ENCODE results near the gene VDAC1.
"Not testable (repeated sequence)": the region's sequence is repeated elsewhere in the genome, so short reads cannot be mapped to it uniquely, and the experiment has no call there.

The VDAC1 gene

GRCh38 chr5:133938039-133938821 is 66.5 kb downstream of the VDAC1 start:
- DNase-seq: peak; percentile 9

DNA sequence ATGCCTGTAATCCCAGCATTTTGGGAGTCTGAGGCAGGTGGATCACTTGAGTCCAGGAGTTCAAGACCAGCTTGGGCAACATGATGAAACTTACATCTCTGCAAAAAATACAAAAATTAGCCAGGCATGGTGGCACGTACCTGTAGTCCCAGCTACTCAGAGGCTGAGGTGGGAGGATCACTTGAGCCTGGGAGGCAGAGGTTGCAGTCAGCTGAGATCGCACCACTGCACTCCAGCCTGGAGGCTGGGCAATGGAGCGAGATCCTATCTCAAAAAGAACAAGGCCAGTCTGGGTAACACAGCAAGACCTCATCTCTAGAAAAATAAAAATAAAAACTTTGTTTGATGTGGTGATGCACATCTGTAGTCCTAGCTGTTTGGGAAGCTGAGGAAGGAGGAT is 67.1 kb downstream of the VDAC1 start:
- not testable (repeated sequence) for DNase-seq

GRCh38 chr5:133936651-133937015 is 68.1 kb downstream of the VDAC1 start:
- no peak for DNase-seq

DNA sequence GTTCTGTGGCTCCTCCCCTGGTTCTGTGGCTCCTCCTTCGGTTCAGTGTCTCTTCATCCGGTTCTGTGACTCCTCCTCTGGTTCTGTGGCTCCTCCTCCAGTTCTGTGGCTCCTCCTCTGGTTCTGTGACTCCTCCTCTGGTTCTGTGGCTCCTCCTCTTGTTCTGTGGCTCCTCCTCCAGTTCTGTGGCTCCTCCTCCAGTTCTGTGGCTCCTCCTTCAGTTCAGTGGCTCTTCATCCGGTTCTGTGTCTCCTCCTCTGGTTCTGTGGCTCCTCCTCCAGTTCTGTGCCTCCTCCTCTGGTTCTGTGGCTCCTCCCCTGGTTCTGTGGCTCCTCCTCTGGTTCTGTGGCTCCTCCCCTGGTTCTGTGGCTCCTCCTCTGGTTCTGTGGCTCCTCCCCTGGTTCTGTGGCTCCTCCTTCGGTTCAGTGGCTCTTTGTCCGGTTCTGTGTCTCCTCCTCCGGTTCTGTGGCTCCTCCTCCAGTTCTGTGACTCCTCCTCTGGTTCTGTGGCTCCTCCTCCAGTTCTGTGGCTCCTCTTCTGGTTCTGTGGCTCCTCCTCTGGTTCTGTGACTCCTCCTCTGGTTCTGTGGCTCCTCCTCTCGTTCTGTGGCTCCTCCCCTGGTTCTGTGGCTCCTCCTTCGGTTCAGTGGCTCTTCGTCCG is 68.7 kb downstream of the VDAC1 start:
- DNase-seq: not testable (repeated sequence)

- DNase-seq: no peak
Measured at GRCh38 chr5:133935667-133935940, 69.2 kb downstream of the VDAC1 start.

DNA sequence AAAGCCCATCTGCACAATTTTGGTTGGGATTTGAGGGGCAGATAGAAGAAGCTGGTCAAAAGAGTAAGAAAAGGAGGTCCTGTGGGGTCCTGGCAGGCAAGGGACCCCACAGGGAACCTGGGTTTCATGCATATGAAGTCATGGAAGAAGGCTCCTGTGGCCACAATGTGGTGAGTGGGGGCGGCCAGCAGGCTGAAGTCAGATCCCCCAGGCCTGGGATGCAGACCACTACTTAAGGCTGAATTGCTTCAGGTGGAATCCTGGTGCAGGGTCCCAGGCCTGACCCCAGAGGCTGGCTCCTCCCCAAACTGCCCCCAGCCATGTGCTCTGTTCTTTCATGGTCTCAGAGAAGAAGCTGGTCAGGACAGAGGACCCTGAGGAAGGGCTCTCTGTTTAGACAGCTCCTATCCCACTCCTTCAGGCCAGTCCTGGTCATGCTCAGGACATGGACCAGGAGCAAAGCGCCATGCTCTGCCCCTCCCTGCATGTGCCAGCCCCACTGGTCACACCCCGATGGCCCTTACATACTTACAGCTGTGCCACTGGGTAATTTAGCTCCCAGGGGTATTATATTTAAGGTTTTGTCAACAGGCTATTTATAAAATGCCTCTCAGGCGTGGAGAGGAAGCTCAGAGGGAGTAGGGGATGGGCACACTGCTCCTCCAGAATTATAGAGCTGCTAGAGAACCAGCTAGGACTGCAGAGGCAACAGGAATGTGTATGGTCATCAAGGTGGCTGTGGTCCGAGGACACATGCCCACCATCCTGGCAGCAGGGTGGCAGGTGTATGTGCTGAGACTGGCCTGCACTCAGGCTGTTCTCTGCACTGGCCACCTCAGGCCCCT is 69.7 kb downstream of the VDAC1 start:
- no peak for DNase-seq

- DNase-seq: no peak
Measured at GRCh38 chr5:133934311-133934710, 70.5 kb downstream of the VDAC1 start.

DNA sequence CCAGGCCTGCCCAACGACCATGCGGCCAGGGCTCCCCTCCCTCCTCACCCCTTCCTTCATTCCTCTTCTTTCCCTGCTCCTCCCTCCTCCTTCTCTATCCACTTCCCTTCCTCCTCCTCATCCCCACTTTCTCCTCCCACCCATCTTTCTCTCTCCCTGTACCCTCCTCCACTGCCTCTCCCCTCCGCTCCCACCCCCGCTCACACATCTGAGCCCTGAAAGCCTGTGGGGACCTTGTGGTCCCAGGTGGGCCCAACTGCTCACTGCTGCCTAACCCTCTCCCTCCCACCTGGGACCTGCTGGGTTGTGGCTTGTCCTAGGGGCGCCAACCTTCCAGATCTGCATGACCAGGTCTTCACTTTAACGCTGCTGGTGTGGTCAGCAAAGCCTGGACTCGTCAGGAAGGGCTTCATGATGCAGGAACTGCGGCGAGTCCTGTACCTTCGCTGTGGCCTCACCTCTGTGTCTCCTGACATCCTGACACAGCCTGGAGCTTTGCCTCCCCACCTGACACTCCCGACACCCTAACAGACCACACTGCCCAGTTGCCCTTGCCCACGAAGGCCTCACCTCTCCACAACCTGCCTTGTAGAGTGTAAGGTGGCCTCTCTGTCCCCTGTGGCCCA is 71.0 kb downstream of the VDAC1 start:
- no peak for DNase-seq

DNA sequence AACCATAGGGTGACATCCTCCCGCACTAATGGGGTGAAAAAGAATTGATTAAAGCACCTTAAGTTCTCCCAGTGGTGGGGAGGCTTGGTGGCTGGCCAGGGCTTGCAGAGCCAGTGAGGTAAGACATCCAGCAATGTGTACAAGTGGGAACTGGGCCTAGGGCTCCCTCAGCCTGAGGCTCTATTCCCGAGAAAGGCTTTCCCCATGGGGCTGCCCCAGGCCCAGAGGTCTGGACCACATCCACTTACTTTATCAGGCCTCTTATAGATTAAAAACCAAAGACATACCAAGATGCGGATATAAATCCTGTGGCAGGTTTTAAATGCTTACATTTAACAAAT is 71.6 kb downstream of the VDAC1 start:
- DNase-seq: no peak

DNA sequence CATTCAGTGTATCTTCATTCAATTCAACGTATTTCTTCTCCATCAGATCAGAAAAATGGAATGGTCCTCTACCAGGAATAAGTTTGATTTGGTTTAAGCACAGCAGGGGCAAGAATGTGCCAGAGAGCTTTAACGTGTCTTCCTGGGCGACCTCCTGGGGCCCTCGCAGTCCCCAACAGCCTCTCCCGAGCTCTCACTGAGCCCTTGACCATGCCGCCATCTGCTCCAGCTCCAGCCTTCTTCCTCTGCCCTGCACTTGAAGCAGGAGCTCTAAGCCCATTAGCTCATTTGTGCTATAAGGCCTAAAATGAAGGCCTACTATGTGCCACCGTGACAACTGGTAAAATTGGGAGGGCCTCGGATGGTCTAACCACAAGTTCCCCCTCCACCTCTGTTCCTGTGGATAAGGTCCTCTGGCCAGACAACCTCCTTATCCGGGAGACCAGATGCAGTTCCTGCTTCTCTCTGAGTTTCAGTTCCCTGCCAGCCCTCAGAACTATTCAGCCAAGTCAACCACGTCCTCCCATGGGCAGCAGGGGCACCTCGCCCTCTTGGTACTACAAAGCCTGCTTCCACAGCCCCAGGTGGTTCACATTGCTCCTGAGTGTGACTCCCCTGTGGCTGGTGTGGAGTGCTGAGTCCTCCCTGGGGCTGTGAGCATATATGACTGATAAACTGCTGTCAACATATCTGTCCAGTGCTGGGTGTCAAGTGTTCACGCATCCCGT is 72.2 kb downstream of the VDAC1 start:
- DNase-seq: no peak

DNA sequence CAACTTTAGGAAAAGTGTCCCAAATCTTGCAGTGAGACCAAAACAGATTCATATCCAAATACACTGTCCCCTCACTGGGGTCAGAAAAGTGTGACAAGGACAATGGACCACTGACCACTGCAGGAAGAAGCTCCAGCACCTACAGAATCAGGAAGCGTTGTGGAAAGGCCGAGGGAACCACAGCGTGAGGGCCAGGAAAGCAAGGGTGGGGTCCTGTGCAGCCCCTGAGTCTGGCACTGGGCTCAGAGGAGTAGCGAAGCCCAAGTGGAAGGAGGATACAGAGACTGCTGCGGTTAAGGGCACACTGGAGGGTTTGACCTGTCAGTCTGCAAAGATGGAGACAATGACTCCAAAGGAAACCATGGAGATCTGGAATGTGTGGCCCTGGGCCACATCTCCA is 73.2 kb downstream of the VDAC1 start:
- DNase-seq: no peak

DNA sequence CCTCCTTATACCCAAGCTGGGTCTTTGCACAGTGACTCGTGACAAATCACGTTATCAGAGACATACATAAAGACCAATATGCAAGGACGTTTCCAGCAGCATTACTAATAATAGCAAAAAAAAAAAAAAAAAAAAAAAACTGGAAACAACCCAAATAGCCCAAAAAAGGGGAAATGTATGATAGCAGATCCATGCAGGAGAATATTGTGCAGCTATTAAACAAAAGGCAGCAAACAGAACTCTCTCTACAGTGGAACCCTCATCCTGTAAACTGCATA is 74.0 kb downstream of the VDAC1 start:
- DNase-seq: no peak

DNA sequence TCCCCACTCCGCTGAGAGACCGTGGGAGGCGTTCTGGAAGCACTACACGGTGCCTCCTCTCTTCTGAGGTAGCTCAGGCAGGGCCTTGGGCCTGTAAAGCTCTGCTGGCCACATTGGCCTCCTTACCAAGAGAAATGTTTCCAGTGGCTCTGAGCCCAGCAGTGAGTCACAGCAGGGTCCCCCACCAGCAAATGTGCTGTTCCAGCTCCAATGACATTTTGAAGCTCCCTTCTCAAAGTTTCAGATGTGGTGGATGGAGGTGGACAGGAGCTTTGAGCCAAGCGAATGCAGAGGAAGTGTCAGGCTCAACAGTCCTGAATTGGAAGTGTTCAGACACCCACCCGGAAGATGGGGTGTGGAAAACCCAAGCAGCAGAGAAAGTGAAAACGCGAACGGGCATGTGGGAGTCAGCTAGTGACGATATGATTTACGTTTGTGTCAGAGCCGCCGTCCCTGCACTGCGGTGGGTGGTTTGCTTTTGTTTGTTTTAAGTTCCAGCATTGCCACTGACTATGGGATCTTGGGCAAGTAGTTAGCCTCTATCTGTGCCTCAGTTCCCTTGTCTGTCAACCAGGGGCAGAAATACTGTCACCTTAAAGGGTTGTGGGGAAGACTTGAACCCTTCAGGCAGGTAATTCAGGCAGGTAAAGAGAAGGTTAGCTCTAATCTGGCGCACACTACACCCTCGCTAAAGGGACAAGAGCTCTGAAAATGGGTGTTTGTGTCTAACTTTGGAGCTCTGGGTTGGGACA is 74.5 kb downstream of the VDAC1 start:
- DNase-seq: peak; percentile 85

GRCh38 chr5:133928587-133929393 is 76.0 kb downstream of the VDAC1 start:
- no peak for DNase-seq

GRCh38 chr5:133927300-133928180 is 77.2 kb downstream of the VDAC1 start:
- no peak for DNase-seq

GRCh38 chr5:133926489-133927299 is 78.1 kb downstream of the VDAC1 start:
- DNase-seq: no peak

GRCh38 chr5:133925866-133926488 is 78.8 kb downstream of the VDAC1 start:
- no peak for DNase-seq

GRCh38 chr5:133925269-133925668 is 79.5 kb downstream of the VDAC1 start:
- DNase-seq: no peak

All from activated CD8-positive, alpha-beta memory T cell treated with anti-CD3 and anti-CD28 coated beads for 24 hours (primary cell).